HL-60 (cell line): Measurements from ENCODE around the gene ODAPH.

Source experiments
- CTCF ChIP-seq: IDR thresholded peaks from one replicate; pipeline ENCODE4 v1.5.1; 2011; ENCODE audit warnings: low read length, control low read depth, inconsistent platforms; ENCODE audit not compliant: insufficient read depth
- POLR2AphosphoS5 ChIP-seq: IDR thresholded peaks from 2 replicates; pipeline ENCODE4 v1.6.1; 2012; ENCODE audit warnings: low read depth

DNA sequence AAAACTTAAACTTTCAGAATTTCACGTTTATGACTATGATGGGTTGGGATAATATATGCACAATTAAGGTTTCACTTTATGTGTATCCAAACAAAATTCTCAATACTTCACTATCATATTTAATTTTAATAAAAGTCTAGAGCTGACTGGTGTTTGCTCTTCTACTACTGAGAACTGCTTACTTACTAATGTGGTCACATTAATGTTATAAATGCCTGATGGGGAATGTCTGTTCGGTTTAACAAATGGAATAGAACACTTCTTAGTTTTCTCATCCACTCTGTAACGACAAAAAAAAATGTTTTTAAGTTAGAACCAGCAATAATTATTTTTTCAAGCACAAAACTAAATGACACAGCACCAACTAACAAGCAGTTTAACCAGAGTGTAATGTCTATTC, 40.2 kb downstream of the ODAPH start:
- TF ChIP-seq POLR2AphosphoS5 = no peak
- TF ChIP-seq CTCF = no peak
